Germinal center (tissue), 1 donor: ENCODE data around the gene WDR91.
A peak's percentile ranks its signal among the peaks of the same experiment; 100 is the strongest.
"Not testable (repeated sequence)": the region's sequence is repeated elsewhere in the genome, so short reads cannot be mapped to it uniquely, and the experiment has no call there.

Experiments
- DNase-seq: peaks from one replicate; pipeline ENCODE4 v3.0.0; 2012; ENCODE audit warnings: mixed read lengths, low spot score

Gene WDR91

GRCh38 chr7:135233570-135233969 is 22.2 kb upstream of the WDR91 start, which contains the start of gene STRA8:
Gene STRA8, plus strand, starts transcription at chr7:135233838. Its CDS starts 6,687 bp downstream, at chr7:135240525.
- no peak for DNase-seq

GRCh38 chr7:135232720-135233119 is 21.4 kb upstream of the WDR91 start:
- DNase-seq = peak; percentile 41

GRCh38 chr7:135232087-135232486 is 20.8 kb upstream of the WDR91 start:
- no peak for DNase-seq

GRCh38 chr7:135231686-135232085 is 20.4 kb upstream of the WDR91 start:
- no peak for DNase-seq

- no peak for DNase-seq
Observed at GRCh38 chr7:135224027-135224426, 12.7 kb upstream of the WDR91 start.

GRCh38 chr7:135217645-135218509 is 6.6 kb upstream of the WDR91 start:
- no peak for DNase-seq

- no peak for DNase-seq
Observed at GRCh38 chr7:135215698-135216097, 4.4 kb upstream of the WDR91 start.

GRCh38 chr7:135215180-135215579 is 3.9 kb upstream of the WDR91 start:
- DNase-seq = no peak

- DNase-seq = no peak
Observed at GRCh38 chr7:135213831-135214230, 2.5 kb upstream of the WDR91 start.

GRCh38 chr7:135211946-135212685 is 790 bp upstream of the WDR91 start:
- DNase-seq = not testable (repeated sequence)

- DNase-seq = no peak
Observed at GRCh38 chr7:135210888-135211178, 493 bp downstream of the WDR91 start.

- DNase-seq = no peak
Observed at GRCh38 chr7:135209225-135209834, 2.0 kb downstream of the WDR91 start.

GRCh38 chr7:135208102-135208793 is 3.1 kb downstream of the WDR91 start:
- DNase-seq = no peak

- DNase-seq = no peak
Observed at GRCh38 chr7:135207406-135208101, 3.8 kb downstream of the WDR91 start.

- peak; percentile 32 for DNase-seq
Observed at GRCh38 chr7:135206941-135207391, 4.4 kb downstream of the WDR91 start.

- DNase-seq = no peak
Observed at GRCh38 chr7:135205850-135206249, 5.5 kb downstream of the WDR91 start.

GRCh38 chr7:135204876-135205275 is 6.5 kb downstream of the WDR91 start:
- no peak for DNase-seq

GRCh38 chr7:135204341-135204749 is 7.0 kb downstream of the WDR91 start:
- no peak for DNase-seq

GRCh38 chr7:135201350-135201749 is 10.0 kb downstream of the WDR91 start:
- no peak for DNase-seq

- DNase-seq = no peak
Observed at GRCh38 chr7:135200821-135201331, 10.4 kb downstream of the WDR91 start.

GRCh38 chr7:135199439-135199838 is 11.9 kb downstream of the WDR91 start:
- DNase-seq = no peak
